ENCODE data around the gene CASP10.

The CASP10 gene

GRCh38 chr2:201208563-201209252 lies 25.8 kb downstream of the CASP10 start:
- no peak for DNase-seq (ENCODE audit: low read depth in 2 of 2)
- no peak for TF ChIP-seq CTCF (IDR thresholded peaks at IDR 0.05; ENCODE audit: low read depth, low read length)
- H3K4me3 ChIP-seq (replicated peaks in 1 of 2; ENCODE audit: low read depth in 2 of 2, low read length in 2 of 2), result no peak overlapping the region

GRCh38 chr2:201215963-201216362 lies 33.0 kb downstream of the CASP10 start:
- TF ChIP-seq CTCF (IDR thresholded peaks at IDR 0.05; ENCODE audit: low read depth, low read length), result no peak
- no peak overlapping the region for H3K4me3 ChIP-seq (replicated peaks in 1 of 2; ENCODE audit: low read depth in 2 of 2, low read length in 2 of 2)
- DNase-seq (ENCODE audit: low read depth in 2 of 2), result no peak

- no peak for DNase-seq (ENCODE audit: low read depth in 2 of 2)
Observed at GRCh38 chr2:201216918-201217317, 34.0 kb downstream of the CASP10 start.

GRCh38 chr2:201218780-201219179 lies 35.8 kb downstream of the CASP10 start:
- TF ChIP-seq CTCF (IDR thresholded peaks at IDR 0.05; ENCODE audit: low read depth, low read length), result no peak
- no peak overlapping the region for H3K4me3 ChIP-seq (replicated peaks in 1 of 2; ENCODE audit: low read depth in 2 of 2, low read length in 2 of 2)
- DNase-seq (ENCODE audit: low read depth in 2 of 2), result peak in 1 of 2 donors; percentile 40

More at GRCh38 chr2:201216918-201217317, 34.0 kb downstream of the CASP10 start:
- TF ChIP-seq CTCF (IDR thresholded peaks at IDR 0.05; ENCODE audit: low read depth, low read length), result no peak
- H3K4me3 ChIP-seq (replicated peaks in 1 of 2; ENCODE audit: low read depth in 2 of 2, low read length in 2 of 2), result no peak overlapping the region

DNA sequence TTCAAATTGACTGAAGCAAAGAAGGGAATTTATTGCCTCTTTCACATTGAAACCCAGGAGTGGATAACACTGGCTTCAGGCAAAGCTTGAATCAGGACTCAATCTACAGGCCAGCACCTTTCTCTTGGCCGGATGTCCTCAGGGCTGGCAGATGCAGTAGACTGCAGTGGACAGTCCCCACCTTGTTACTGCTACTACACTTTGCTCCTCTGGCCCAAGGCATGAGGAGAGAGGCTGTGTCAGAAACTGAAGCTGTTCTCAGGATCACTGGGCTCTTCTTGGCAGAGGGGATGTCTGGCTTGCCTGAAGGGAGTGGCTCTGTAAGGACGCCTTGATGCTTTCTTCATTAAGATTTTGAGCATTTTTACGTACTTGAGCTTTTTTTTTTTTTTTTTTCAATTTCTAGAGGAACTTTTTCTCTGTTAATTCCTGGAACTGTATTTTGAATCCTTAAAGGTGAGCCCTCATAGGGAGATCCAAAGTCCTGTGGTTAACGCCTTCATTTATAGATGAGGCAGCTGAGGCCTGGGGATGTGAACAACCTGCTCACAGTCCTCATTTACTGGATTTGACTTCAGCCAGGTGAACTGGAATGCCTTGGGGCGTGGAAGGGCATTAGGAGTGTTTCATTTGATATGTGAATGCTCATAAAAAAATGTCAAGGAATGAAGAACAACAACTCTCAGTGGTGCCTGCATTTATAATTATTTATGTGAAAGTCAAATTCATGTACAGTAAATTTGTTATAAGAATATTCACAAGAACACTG lies 36.6 kb downstream of the CASP10 start:
- H3K4me3 ChIP-seq (replicated peaks in 1 of 2; ENCODE audit: low read depth in 2 of 2, low read length in 2 of 2), result no peak overlapping the region
- no peak for TF ChIP-seq CTCF (IDR thresholded peaks at IDR 0.05; ENCODE audit: low read depth, low read length)
- no peak for DNase-seq (ENCODE audit: low read depth in 2 of 2)

DNA sequence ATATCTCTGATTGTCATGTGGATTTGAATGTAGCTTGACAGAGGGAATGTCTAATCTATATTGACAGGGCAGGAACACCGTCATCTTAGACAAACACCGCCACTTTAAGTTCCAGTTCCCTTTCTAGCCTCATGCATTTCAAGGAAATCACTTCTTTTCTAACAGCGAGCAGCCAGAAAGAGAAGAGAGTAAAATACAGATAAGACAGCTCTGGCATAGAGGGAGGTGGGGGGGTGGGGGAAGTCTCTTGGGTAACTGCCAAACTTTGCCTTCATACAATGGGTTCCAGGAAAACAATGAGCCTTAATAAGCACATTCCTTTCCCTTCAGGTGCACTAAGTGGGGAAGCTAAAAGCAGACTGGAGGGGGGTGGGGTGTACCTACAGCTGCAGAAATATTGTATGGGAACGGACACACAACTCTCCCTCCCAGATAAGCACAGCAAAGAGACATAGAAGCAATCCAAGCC lies 37.2 kb downstream of the CASP10 start:
- H3K4me3 ChIP-seq (replicated peaks in 1 of 2; ENCODE audit: low read depth in 2 of 2, low read length in 2 of 2), result no peak overlapping the region
- TF ChIP-seq CTCF (IDR thresholded peaks at IDR 0.05; ENCODE audit: low read depth, low read length), result no peak
- DNase-seq (ENCODE audit: low read depth in 2 of 2), result peak; percentile 44 to 71

All from cardiac fibroblast (primary cell).